Type B pancreatic cell (in vitro differentiated cells): Measurements from ENCODE around the gene COQ2. TPM values are rescaled to one million over a fixed set of nuclear protein-coding genes. Genes with fewer than 3 reads are reported as not detected.
"Not testable (repeated sequence)": the region's sequence is repeated elsewhere in the genome, so short reads cannot be mapped to it uniquely, and the experiment has no call there.

Experiments
- DNase-seq: peaks from one replicate; pipeline ENCODE4 v3.0.0; 2021; ENCODE audit warnings: mixed read lengths; ENCODE audit not compliant: unreplicated experiment; ENCODE audit errors: extremely low spot score
- H3K27ac Mint-ChIP-seq: 2 replicates; pipeline ENCODE4 v1.8.0; 2021; ENCODE audit warnings: mild to moderate bottlenecking, mixed read lengths
- H3K27me3 Mint-ChIP-seq: 2 replicates; pipeline ENCODE4 v1.8.0; 2021; ENCODE audit warnings: mixed read lengths
- H3K36me3 Mint-ChIP-seq: 2 replicates; pipeline ENCODE4 v1.8.0; 2021; ENCODE audit warnings: mixed read lengths
- H3K4me1 Mint-ChIP-seq: one replicate; pipeline ENCODE4 v1.8.0; 2021; ENCODE audit warnings: mixed read lengths; ENCODE audit not compliant: unreplicated experiment
- H3K4me3 Mint-ChIP-seq: 2 replicates; pipeline ENCODE4 v1.8.0; 2021; ENCODE audit warnings: mild to moderate bottlenecking, mixed read lengths
- H3K9me3 Mint-ChIP-seq: 2 replicates; pipeline ENCODE4 v1.8.0; 2021; ENCODE audit warnings: mixed read lengths
- long read RNA-seq: library from polyadenylated mRNA; unstranded; transcript quantifications from one replicate; pipeline ENCODE4 v2.0.0, GENCODE V29; 2020
- total RNA-seq: library from RNA; stranded (reverse); gene quantifications from 2 replicates; pipeline ENCODE4 v1.2.1, GENCODE V29; 2021; ENCODE audit warnings: low replicate concordance
- TF ChIP-seq, protein P1 (sequence below): fragments of 200-600 bp; sonication (generic); conservative IDR thresholded peaks from 2 replicates; pipeline ENCODE4 v1.5.0; 2021; ENCODE audit warnings: antibody characterized with exemption, mild to moderate bottlenecking

Gene COQ2, protein sequence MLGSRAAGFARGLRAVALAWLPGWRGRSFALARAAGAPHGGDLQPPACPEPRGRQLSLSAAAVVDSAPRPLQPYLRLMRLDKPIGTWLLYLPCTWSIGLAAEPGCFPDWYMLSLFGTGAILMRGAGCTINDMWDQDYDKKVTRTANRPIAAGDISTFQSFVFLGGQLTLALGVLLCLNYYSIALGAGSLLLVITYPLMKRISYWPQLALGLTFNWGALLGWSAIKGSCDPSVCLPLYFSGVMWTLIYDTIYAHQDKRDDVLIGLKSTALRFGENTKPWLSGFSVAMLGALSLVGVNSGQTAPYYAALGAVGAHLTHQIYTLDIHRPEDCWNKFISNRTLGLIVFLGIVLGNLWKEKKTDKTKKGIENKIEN
- 16.5 and 18.8 TPM in 2 replicates for total RNA-seq
- long read RNA-seq, transcript COQ2-206 (7 exons, 1,641 nt): major isoform, 8 of 13 reads
- long read RNA-seq, partial matches to known transcripts: 0 of 13 reads
- long read RNA-seq, other reads (novel, unspliced or antisense): 5 of 13 reads

DNA sequence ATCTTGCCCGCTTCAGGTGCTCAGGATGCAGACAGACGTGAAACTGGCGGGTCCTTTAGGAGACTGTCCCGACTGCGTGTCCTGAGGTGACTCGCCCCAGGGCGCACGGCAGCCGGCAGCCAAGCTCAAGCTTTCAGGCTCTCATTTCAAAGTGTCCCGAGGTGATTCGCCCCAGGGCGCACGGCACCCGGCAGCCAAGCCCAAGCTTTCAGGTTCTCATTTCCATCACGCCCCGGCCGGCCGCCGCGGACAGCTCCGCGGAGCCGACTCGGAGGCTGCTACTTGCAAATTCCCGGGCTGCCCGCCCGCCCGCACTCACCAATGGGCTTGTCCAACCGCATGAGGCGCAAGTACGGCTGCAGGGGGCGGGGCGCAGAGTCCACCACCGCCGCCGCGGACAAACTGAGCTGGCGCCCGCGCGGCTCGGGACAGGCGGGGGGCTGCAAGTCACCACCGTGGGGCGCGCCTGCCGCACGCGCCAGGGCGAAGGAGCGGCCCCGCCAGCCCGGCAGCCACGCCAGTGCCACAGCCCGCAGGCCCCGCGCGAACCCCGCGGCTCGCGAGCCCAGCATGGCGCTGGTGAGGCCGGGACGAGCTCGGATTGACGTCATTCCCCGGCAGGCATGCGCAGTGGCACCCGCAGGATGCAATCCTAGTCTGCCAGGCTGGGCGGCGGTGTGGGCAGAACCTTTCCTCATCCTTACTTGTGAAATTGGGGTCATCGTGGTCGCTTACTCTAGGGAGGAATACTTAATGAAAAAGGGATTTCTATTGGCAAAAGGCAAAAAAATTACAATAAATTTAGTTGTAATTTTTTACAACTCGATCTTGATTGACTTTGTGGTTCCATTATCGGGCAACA is at the start of gene COQ2:
Gene COQ2, minus strand, starts transcription at position 606 of the 862 bp plus-strand sequence. Its CDS starts 34 bp downstream, at position 572.
- Mint-ChIP-seq H3K36me3 (no peaks in the 10 kb centered on the region), H3K27me3 (peaks cover 3% of the 10 kb centered on the region), H3K4me3 (peak within 1 kb of the TSS; percentile 96), H3K27ac (peak within 1 kb of the TSS; percentile 96), H3K9me3 (no peaks in the 10 kb centered on the region), H3K4me1 (peaks cover 28% of the 10 kb centered on the region)
- DNase-seq: peak; percentile 96
- TF ChIP-seq, protein P1, sequence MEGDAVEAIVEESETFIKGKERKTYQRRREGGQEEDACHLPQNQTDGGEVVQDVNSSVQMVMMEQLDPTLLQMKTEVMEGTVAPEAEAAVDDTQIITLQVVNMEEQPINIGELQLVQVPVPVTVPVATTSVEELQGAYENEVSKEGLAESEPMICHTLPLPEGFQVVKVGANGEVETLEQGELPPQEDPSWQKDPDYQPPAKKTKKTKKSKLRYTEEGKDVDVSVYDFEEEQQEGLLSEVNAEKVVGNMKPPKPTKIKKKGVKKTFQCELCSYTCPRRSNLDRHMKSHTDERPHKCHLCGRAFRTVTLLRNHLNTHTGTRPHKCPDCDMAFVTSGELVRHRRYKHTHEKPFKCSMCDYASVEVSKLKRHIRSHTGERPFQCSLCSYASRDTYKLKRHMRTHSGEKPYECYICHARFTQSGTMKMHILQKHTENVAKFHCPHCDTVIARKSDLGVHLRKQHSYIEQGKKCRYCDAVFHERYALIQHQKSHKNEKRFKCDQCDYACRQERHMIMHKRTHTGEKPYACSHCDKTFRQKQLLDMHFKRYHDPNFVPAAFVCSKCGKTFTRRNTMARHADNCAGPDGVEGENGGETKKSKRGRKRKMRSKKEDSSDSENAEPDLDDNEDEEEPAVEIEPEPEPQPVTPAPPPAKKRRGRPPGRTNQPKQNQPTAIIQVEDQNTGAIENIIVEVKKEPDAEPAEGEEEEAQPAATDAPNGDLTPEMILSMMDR: peak; percentile 61

DNA sequence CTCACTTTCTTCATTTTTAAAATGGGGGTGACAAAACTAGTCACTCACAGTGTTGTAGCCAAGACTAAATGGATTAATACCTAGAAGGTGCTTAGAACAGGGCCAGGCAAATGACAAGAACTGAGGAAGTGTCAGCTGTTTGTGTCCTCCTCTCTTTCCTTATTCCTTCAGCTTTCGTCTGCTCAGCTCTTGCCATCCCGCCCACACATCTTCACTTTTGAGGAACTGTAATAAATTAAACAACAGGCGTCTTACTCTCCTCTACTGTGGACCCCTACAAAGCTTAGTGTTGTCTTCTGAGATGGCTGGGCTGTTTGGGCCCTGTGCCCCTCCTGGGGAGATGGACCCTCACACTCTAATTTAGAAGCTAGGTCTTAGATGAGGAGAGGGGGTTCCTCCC is 47.4 kb upstream of the COQ2 start:
- Mint-ChIP-seq H3K9me3 (no peaks in the 10 kb centered on the region), H3K4me1 (peaks cover 9% of the 10 kb centered on the region), H3K27ac (no peak overlapping the region), H3K4me3 (peak overlapping the region; percentile 56), H3K36me3 (peaks cover 8% of the 10 kb centered on the region), H3K27me3 (peaks cover 37% of the 10 kb centered on the region)
- TF ChIP-seq, protein P1: no peak
- DNase-seq: no peak

DNA sequence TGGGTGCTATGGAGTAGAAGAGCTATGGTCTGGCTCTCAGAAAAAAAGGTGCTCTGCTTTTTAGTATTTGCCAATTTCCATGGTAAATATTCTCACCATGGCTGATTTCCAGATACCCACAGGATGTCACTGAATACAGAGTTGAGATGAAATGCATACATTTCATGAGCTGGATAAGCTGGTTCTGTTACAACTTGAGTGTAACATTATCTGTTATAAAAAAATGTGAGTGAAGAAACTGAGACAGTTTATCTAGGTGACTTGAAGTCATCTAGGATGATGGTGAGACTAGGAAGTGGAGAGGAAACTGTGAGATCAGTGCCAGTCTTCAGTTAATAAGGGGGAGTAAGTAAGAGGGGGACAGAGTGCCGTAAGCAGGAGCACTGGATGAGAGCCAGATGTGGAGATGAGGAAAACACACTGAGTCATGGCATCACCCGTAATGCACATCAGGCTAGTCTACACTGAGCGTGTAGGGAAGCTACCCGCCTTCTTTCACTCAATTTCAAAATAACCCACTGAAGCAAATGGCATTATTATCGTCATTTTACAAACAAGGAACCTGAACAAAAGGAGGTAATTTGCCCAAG is 45.0 kb upstream of the COQ2 start:
- Mint-ChIP-seq H3K27ac (peak overlapping the region; percentile 74), H3K4me1 (peaks cover 9% of the 10 kb centered on the region), H3K27me3 (peaks cover 23% of the 10 kb centered on the region), H3K36me3 (peaks cover 8% of the 10 kb centered on the region), H3K9me3 (no peaks in the 10 kb centered on the region), H3K4me3 (peak overlapping the region; percentile 64)
- no peak for DNase-seq
- TF ChIP-seq, protein P1: no peak

DNA sequence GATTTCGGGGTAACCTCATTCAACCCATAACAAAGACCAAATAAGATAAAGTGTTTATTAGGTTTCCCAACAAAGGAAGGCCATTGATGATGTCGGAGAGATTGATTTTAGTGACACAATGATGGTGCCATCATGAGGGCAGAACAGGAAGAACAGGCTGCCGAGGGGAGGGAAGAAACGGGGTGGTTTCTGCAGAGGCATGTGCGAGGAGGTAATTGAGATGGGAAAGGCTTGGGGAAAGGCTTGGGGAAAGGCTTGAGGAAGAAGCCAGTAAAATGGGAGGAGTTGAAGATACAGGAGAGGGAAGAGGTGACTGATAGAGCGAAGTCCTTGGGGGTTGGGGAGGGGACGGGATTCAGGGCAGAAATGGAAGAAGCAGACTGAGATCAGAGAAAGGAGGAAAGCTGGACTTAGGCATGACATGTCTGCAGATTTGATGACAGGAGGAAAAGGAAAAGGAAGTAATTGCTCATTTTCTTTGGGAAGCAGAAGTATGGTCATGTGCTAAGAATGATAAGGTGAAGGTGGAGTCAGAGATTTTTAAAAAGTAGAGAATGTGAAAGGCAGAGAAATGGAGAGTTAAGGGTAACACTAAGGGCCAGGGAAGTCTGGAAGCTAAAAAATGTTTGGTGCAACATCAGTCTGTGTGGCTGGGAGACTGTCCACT is 44.1 kb upstream of the COQ2 start:
- TF ChIP-seq, protein P1: no peak
- no peak for DNase-seq
- H3K27me3 Mint-ChIP-seq: peaks cover 15% of the 10 kb centered on the region
- H3K27ac Mint-ChIP-seq: peak overlapping the region; percentile 75
- peak overlapping the region; percentile 53 for H3K4me3 Mint-ChIP-seq
- no peaks in the 10 kb centered on the region for H3K9me3 Mint-ChIP-seq
- peaks cover 8% of the 10 kb centered on the region for H3K36me3 Mint-ChIP-seq
- H3K4me1 Mint-ChIP-seq: peaks cover 9% of the 10 kb centered on the region

DNA sequence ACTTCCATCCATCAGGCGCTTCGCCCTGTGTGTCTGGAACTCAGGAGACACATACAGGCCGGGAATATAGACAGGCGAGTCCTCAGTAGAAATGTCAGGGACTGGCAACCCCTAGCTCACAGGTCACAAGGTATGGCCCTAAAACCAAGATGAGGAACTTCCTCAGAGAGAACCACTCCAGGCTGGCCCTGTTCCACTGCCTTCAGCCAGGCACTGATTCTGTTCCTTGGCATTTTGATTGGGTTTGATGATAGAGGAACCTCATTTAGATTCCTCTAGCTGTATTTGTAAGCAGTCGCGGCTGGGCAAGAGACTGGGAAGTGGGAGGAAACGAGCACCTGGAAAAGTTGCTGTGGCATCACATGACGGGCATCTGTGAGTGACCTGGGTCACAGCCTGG is 41.9 kb upstream of the COQ2 start:
- Mint-ChIP-seq H3K27ac (no peak overlapping the region), H3K4me1 (peaks cover 9% of the 10 kb centered on the region), H3K36me3 (peaks cover 8% of the 10 kb centered on the region), H3K9me3 (no peaks in the 10 kb centered on the region), H3K27me3 (no peaks in the 10 kb centered on the region), H3K4me3 (no peak overlapping the region)
- DNase-seq: no peak
- TF ChIP-seq, protein P1: no peak

DNA sequence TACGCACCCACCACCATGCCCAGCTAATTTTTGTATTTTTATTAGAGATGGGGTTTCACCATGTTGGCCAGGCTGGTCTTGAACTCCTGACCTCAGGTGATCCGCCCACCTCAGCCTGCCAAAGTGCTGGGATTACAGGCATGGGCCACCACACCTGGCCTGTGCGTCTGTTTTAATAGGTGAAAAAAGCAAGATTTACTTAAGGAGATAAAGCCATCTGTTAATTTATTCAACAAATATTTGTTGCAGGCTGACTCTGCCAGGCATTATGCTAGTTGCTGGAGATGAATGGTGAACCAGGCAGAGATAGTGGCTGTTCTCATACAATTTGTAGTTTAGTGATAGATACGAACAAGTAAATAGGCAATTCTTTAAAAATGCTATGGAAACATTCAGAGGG is 40.7 kb upstream of the COQ2 start:
- peaks cover 10% of the 10 kb centered on the region for H3K36me3 Mint-ChIP-seq
- not testable (repeated sequence) for H3K4me3 Mint-ChIP-seq, H3K9me3 Mint-ChIP-seq, DNase-seq, H3K27me3 Mint-ChIP-seq, H3K27ac Mint-ChIP-seq, H3K4me1 Mint-ChIP-seq
